Panc1 (cell line): ENCODE data around the gene ZFYVE27. TPM values are rescaled to one million over a fixed set of nuclear protein-coding genes. Genes with fewer than 3 reads are reported as not detected.

Source experiments
- ATAC-seq: fragments of 200-7000 bp; cut with Tn5 transposase; 2 replicates; pipeline ENCODE4 v1.9.1; 2020; ENCODE audit warnings: mild to moderate bottlenecking, moderate library complexity
- BruUV-seq: library from RNA; stranded (reverse); fragments of 400-500 nt; replicated peaks from 2 replicates; lab custom pipeline; 2021; lab: Mats Ljungman, UMichigan
- CTCF ChIA-PET: fragments of 300-600 bp; sonication (Branson Sonifier 250); formaldehyde crosslinking; loops from one replicate; lab custom pipeline; 2022; ENCODE audit warnings: antibody characterized with exemption; lab: Charles Lee
- POLR2A ChIA-PET: fragments of 300-600 bp; sonication (Branson Sonifier 250); formaldehyde crosslinking; loops from one replicate; lab custom pipeline; 2022; ENCODE audit warnings: antibody characterized with exemption; lab: Charles Lee
- DNase-seq: peaks from one replicate; pipeline ENCODE4 v3.0.0-alpha.2; 2010; ENCODE audit warnings: low read depth, low spot score
- H3K27ac ChIP-seq: 2 replicates; pipeline ENCODE4 v1.5.1; 2011; ENCODE audit warnings: mild to moderate bottlenecking, low read length, inconsistent platforms
- H3K27me3 ChIP-seq: fragments of 200-500 bp; sonication (Bioruptor generic); 2 replicates; pipeline ENCODE4 v1.6.0; 2014; ENCODE audit warnings: low read length, inconsistent platforms; ENCODE audit not compliant: control insufficient read depth, insufficient read depth
- H3K36me3 ChIP-seq: fragments of 200-500 bp; sonication (Bioruptor generic); 2 replicates; pipeline ENCODE4 v1.5.1; 2014; ENCODE audit warnings: inconsistent platforms, mild to moderate bottlenecking, low read length, moderate library complexity; ENCODE audit not compliant: control insufficient read depth, insufficient read depth
- H3K4me1 ChIP-seq: 2 replicates; pipeline ENCODE4 v1.5.1; 2011; ENCODE audit warnings: inconsistent platforms, mild to moderate bottlenecking, low read length, moderate library complexity; ENCODE audit not compliant: control insufficient read depth, insufficient read depth
- H3K4me3 ChIP-seq, 2 experiments: 2 replicates each; pipeline ENCODE4 v1.5.1; 2011 to 2012; ENCODE audit warnings: low read depth in 2 of 2, low read length in 2 of 2, mild to moderate bottlenecking in 2 of 2, inconsistent platforms in 1 of 2, moderate library complexity in 1 of 2
- H3K9me3 ChIP-seq: fragments of 200-500 bp; sonication (Bioruptor generic); 2 replicates; pipeline ENCODE4 v1.5.1; 2014; ENCODE audit warnings: low read depth, mild to moderate bottlenecking, inconsistent platforms, low read length, moderate library complexity; ENCODE audit not compliant: control insufficient read depth, insufficient read depth
- POLR2AphosphoS5 ChIP-seq: IDR thresholded peaks from 2 replicates; pipeline ENCODE4 v1.6.1; 2012; ENCODE audit warnings: mild to moderate bottlenecking, low read depth, low read length, moderate library complexity
- SIN3A ChIP-seq: IDR thresholded peaks from 2 replicates; pipeline ENCODE4 v1.6.1; 2012; ENCODE audit warnings: low read depth, mild to moderate bottlenecking, low read length, moderate library complexity, borderline replicate concordance; ENCODE audit not compliant: insufficient read depth
- TCF7L2 ChIP-seq: IDR thresholded peaks from 2 replicates; pipeline ENCODE4 v1.6.1; 2011; ENCODE audit warnings: mild to moderate bottlenecking, low read depth, low read length, inconsistent platforms
- in situ Hi-C: cut with HindIII; loops from 2 replicates; pipeline ENCODE4 v1.10.0; 2016; ENCODE audit warnings: low sequenced_read_pairs, low pct_unique_long_range_greater_than_20kb
- intact Hi-C: fragments of 100-400 bp; cut with micrococcal nuclease; formaldehyde crosslinking; loops from one replicate; pipeline ENCODE4 v1.10.0; 2022; ENCODE audit not compliant: unreplicated experiment
- total RNA-seq: library from RNA; stranded (reverse); gene quantifications from one replicate; pipeline ENCODE4 v1.2.1, GENCODE V29; 2021; ENCODE audit not compliant: unreplicated experiment
- TF ChIP-seq, protein P1 (sequence below): fragments of 450-650 bp; IDR thresholded peaks from 2 replicates; pipeline ENCODE4 v1.5.1; 2017; ENCODE audit warnings: mild to moderate bottlenecking
- TF ChIP-seq, protein P2 (sequence below), 2 experiments: IDR thresholded peaks; 2 replicates each; pipeline ENCODE4 v1.6.1; 2011 to 2012; ENCODE audit warnings: low read depth in 2 of 2, control low read depth in 1 of 2, low read length in 1 of 2, mild to moderate bottlenecking in 1 of 2, moderate library complexity in 1 of 2; ENCODE audit not compliant: insufficient read depth in 1 of 2

Gene ZFYVE27
- total RNA-seq, 1 experiment from 2014 or later = 37.9 TPM

- Histone ChIP-seq H3K9me3 (no peaks in the 10 kb centered on the region), H3K4me1 (peaks cover 5% of the 10 kb centered on the region), H3K4me3 (no peak overlapping the region), H3K27me3 (no peaks in the 10 kb centered on the region), H3K27ac (no peak overlapping the region), H3K36me3 (no peaks in the 10 kb centered on the region)
- DNase-seq = no peak
- no peak for ATAC-seq
- ChIA-PET POLR2A (no interaction called here), CTCF (no interaction called here)
- intact Hi-C loops (no loop called here), in situ Hi-C loops (no loop called here)
- no peak for TF ChIP-seq POLR2AphosphoS5
- no peak for TF ChIP-seq TCF7L2
- TF ChIP-seq, protein P1, sequence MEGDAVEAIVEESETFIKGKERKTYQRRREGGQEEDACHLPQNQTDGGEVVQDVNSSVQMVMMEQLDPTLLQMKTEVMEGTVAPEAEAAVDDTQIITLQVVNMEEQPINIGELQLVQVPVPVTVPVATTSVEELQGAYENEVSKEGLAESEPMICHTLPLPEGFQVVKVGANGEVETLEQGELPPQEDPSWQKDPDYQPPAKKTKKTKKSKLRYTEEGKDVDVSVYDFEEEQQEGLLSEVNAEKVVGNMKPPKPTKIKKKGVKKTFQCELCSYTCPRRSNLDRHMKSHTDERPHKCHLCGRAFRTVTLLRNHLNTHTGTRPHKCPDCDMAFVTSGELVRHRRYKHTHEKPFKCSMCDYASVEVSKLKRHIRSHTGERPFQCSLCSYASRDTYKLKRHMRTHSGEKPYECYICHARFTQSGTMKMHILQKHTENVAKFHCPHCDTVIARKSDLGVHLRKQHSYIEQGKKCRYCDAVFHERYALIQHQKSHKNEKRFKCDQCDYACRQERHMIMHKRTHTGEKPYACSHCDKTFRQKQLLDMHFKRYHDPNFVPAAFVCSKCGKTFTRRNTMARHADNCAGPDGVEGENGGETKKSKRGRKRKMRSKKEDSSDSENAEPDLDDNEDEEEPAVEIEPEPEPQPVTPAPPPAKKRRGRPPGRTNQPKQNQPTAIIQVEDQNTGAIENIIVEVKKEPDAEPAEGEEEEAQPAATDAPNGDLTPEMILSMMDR = no peak
- TF ChIP-seq, protein P2, sequence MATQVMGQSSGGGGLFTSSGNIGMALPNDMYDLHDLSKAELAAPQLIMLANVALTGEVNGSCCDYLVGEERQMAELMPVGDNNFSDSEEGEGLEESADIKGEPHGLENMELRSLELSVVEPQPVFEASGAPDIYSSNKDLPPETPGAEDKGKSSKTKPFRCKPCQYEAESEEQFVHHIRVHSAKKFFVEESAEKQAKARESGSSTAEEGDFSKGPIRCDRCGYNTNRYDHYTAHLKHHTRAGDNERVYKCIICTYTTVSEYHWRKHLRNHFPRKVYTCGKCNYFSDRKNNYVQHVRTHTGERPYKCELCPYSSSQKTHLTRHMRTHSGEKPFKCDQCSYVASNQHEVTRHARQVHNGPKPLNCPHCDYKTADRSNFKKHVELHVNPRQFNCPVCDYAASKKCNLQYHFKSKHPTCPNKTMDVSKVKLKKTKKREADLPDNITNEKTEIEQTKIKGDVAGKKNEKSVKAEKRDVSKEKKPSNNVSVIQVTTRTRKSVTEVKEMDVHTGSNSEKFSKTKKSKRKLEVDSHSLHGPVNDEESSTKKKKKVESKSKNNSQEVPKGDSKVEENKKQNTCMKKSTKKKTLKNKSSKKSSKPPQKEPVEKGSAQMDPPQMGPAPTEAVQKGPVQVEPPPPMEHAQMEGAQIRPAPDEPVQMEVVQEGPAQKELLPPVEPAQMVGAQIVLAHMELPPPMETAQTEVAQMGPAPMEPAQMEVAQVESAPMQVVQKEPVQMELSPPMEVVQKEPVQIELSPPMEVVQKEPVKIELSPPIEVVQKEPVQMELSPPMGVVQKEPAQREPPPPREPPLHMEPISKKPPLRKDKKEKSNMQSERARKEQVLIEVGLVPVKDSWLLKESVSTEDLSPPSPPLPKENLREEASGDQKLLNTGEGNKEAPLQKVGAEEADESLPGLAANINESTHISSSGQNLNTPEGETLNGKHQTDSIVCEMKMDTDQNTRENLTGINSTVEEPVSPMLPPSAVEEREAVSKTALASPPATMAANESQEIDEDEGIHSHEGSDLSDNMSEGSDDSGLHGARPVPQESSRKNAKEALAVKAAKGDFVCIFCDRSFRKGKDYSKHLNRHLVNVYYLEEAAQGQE (IDR thresholded peaks at IDR 0.05; ENCODE audit: insufficient read depth in 1 of 2, low read depth in 2 of 2, low read length in 1 of 2) = no peak
- no peak for TF ChIP-seq SIN3A
- BruUV-seq = no TSS peak
These were observed 43.0 kb downstream of the ZFYVE27 start for GRCh38 chr10:97779975-97780374.

DNA sequence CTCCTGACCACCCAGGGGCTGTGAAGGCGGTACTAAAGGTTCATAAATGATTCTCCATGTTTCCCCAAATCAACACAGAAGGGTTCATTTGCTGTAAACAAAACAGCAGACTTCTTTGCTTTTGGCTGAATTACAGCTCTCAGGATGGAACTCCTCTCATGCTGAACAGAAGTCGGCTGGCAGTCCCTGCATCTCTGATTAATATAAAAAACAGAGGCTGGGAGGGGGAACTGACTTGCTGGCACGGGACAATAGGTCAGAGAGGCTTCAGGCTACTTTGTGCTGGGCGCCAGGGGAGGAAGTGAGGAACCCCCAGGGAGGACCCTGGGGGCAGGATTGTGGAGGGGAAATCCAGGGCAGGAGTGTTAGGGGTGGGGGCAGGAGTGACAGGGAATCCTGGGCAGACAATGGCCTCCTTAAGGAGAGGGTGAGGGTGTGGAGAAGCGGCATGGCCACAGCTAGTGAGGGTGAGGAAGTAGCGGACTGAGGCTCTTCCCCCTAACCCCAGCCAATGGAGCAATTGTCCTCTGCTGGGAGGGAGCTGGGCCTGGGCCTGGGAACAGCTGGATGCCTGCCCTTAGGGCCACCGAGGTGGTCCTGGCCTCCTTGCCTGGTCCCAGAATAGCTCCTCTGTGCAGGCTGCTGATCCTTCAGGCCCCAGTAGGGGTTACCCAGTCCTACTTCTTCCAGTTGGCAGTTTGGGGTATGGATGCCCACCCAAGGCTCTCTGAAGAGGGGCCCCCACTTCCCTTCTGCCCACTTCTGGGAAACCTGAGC, 44.1 kb downstream of the ZFYVE27 start:
- Histone ChIP-seq H3K4me3 (no peak overlapping the region), H3K4me1 (peaks cover 5% of the 10 kb centered on the region), H3K36me3 (no peaks in the 10 kb centered on the region), H3K27me3 (no peaks in the 10 kb centered on the region), H3K27ac (no peak overlapping the region), H3K9me3 (no peaks in the 10 kb centered on the region)
- ChIA-PET CTCF (interaction anchor here (0.7 kb wide), 1 partner anchor 18 kb away, joined by 4 read pairs; no protein-coding TSS in a partner anchor), POLR2A (no interaction called here)
- DNase-seq (no peak), ATAC-seq (peak; percentile 54)
- in situ Hi-C loops (no loop called here), intact Hi-C loops (no loop called here)
- no TSS peak for BruUV-seq
- no peak for TF ChIP-seq TCF7L2
- TF ChIP-seq, protein P2 (IDR thresholded peaks at IDR 0.05; ENCODE audit: insufficient read depth in 1 of 2, low read depth in 2 of 2, low read length in 1 of 2) = no peak
